Activated CD8-positive, alpha-beta memory T cell treated with anti-CD3 and anti-CD28 coated beads for 24 hours (primary cell): Measurements from ENCODE around the gene SLC15A5.

ENCODE experiments used
- DNase-seq: peaks from one replicate; pipeline ENCODE4 v3.0.0-alpha.2; 2020

SLC15A5 gene

GRCh38 chr12:16277585-16277984, at the start of gene SLC15A5:
Gene SLC15A5, minus strand, starts transcription at chr12:16277685. Its CDS starts 0 bp downstream, at chr12:16277685.
- DNase-seq, result no peak

- DNase-seq, result no peak
Observed at GRCh38 chr12:16325426-16325825, 47.9 kb upstream of the SLC15A5 start.

- DNase-seq, result no peak
Observed at GRCh38 chr12:16324772-16325171, 47.3 kb upstream of the SLC15A5 start.

GRCh38 chr12:16324272-16324671, 46.8 kb upstream of the SLC15A5 start:
- DNase-seq, result no peak

- no peak for DNase-seq
Observed at GRCh38 chr12:16323638-16324037, 46.2 kb upstream of the SLC15A5 start.

- DNase-seq, result no peak
Observed at GRCh38 chr12:16323010-16323409, 45.5 kb upstream of the SLC15A5 start.

GRCh38 chr12:16310934-16311333, 33.4 kb upstream of the SLC15A5 start:
- DNase-seq, result no peak

- DNase-seq, result no peak
Observed at GRCh38 chr12:16307856-16308475, 30.5 kb upstream of the SLC15A5 start.

- DNase-seq, result no peak
Observed at GRCh38 chr12:16303939-16304338, 26.5 kb upstream of the SLC15A5 start.

- no peak for DNase-seq
Observed at GRCh38 chr12:16300736-16301135, 23.3 kb upstream of the SLC15A5 start.

- no peak for DNase-seq
Observed at GRCh38 chr12:16300122-16300521, 22.6 kb upstream of the SLC15A5 start.

- no peak for DNase-seq
Observed at GRCh38 chr12:16299403-16299802, 21.9 kb upstream of the SLC15A5 start.

- no peak for DNase-seq
Observed at GRCh38 chr12:16297521-16297920, 20.0 kb upstream of the SLC15A5 start.

- no peak for DNase-seq
Observed at GRCh38 chr12:16294376-16294956, 17.0 kb upstream of the SLC15A5 start.

- DNase-seq, result no peak
Observed at GRCh38 chr12:16291032-16291431, 13.5 kb upstream of the SLC15A5 start.

- DNase-seq, result no peak
Observed at GRCh38 chr12:16285586-16285985, 8.1 kb upstream of the SLC15A5 start.

- no peak for DNase-seq
Observed at GRCh38 chr12:16282978-16283377, 5.5 kb upstream of the SLC15A5 start.

- DNase-seq, result no peak
Observed at GRCh38 chr12:16282081-16282480, 4.6 kb upstream of the SLC15A5 start.

- no peak for DNase-seq
Observed at GRCh38 chr12:16281157-16281556, 3.7 kb upstream of the SLC15A5 start.

- no peak for DNase-seq
Observed at GRCh38 chr12:16272222-16272621, 5.3 kb downstream of the SLC15A5 start.

- DNase-seq, result no peak
Observed at GRCh38 chr12:16271062-16271461, 6.4 kb downstream of the SLC15A5 start.

- DNase-seq, result no peak
Observed at GRCh38 chr12:16269946-16270345, 7.5 kb downstream of the SLC15A5 start.

GRCh38 chr12:16266085-16266484, 11.4 kb downstream of the SLC15A5 start:
- DNase-seq, result no peak

- no peak for DNase-seq
Observed at GRCh38 chr12:16261944-16262475, 15.5 kb downstream of the SLC15A5 start.

- no peak for DNase-seq
Observed at GRCh38 chr12:16260206-16260605, 17.3 kb downstream of the SLC15A5 start.
